ENCODE data around the gene AADAT.

Gene AADAT

GRCh38 chr4:170035845-170036244 is 53.9 kb downstream of the AADAT start:
- DNase-seq (ENCODE audit: insufficient read length, low spot score) (no peak), FAIRE-seq (no peak)

- no peak for FAIRE-seq
Measured at GRCh38 chr4:170035231-170035630, 54.5 kb downstream of the AADAT start.

GRCh38 chr4:170033999-170034398 is 55.8 kb downstream of the AADAT start:
- no peak for FAIRE-seq
- no peak for DNase-seq (ENCODE audit: insufficient read length, low spot score)

More at GRCh38 chr4:170035231-170035630, 54.5 kb downstream of the AADAT start:
- DNase-seq (ENCODE audit: insufficient read length, low spot score): no peak

GRCh38 chr4:170030121-170030520 is 59.6 kb downstream of the AADAT start:
- no peak for DNase-seq (ENCODE audit: insufficient read length, low spot score)
- FAIRE-seq: no peak

- peak; percentile 85 for DNase-seq (ENCODE audit: insufficient read length, low spot score)
- FAIRE-seq: peak; percentile 88
Measured at GRCh38 chr4:170027181-170027829, 62.5 kb downstream of the AADAT start.

GRCh38 chr4:170026253-170027021 is 63.3 kb downstream of the AADAT start, which contains the start of gene MFAP3L:
Gene MFAP3L, minus strand, starts transcription at chr4:170026395. Its CDS starts 20,518 bp downstream, at chr4:170005877.
- FAIRE-seq: peak; percentile 86
- DNase-seq (ENCODE audit: insufficient read length, low spot score): peak; percentile 87

GRCh38 chr4:170025523-170026252 is 64.1 kb downstream of the AADAT start:
- FAIRE-seq (no peak), DNase-seq (ENCODE audit: insufficient read length, low spot score) (no peak)

GRCh38 chr4:170022211-170022610 is 67.5 kb downstream of the AADAT start:
- no peak for FAIRE-seq
- DNase-seq (ENCODE audit: insufficient read length, low spot score): no peak

GRCh38 chr4:170017252-170017651 is 72.5 kb downstream of the AADAT start:
- no peak for FAIRE-seq
- no peak for DNase-seq (ENCODE audit: insufficient read length, low spot score)

GRCh38 chr4:170015285-170015684 is 74.5 kb downstream of the AADAT start:
- FAIRE-seq (no peak), DNase-seq (ENCODE audit: insufficient read length, low spot score) (no peak)

GRCh38 chr4:170014359-170015011 is 75.3 kb downstream of the AADAT start:
- DNase-seq (ENCODE audit: insufficient read length, low spot score) (no peak), FAIRE-seq (no peak)

GRCh38 chr4:170012629-170012958 is 77.2 kb downstream of the AADAT start:
- FAIRE-seq (no peak), DNase-seq (ENCODE audit: insufficient read length, low spot score) (no peak)

- DNase-seq (ENCODE audit: insufficient read length, low spot score): no peak
Measured at GRCh38 chr4:170011921-170012628, 77.7 kb downstream of the AADAT start.

More at GRCh38 chr4:170011921-170012628, 77.7 kb downstream of the AADAT start:
- FAIRE-seq: no peak
